Testis (tissue), 3 donors: ENCODE measurements around the gene WRAP73. TPM values are rescaled to one million over a fixed set of nuclear protein-coding genes. Genes with fewer than 3 reads are reported as not detected.

ENCODE experiments used
- DNase-seq: peaks from one replicate; pipeline ENCODE4 v3.0.0-alpha.2; 2019
- H3K27ac ChIP-seq, 2 donors: fragments of 200-600 bp; sonication (generic); one replicate each; pipeline ENCODE4 v1.5.1; 2019
- H3K27me3 ChIP-seq: fragments of 200-600 bp; sonication (generic); one replicate; pipeline ENCODE4 v1.5.1; 2019
- H3K36me3 ChIP-seq: fragments of 200-600 bp; sonication (generic); one replicate; pipeline ENCODE4 v1.5.1; 2017; ENCODE audit warnings: low read depth; ENCODE audit errors: missing control alignments
- H3K4me1 ChIP-seq: fragments of 200-600 bp; sonication (generic); one replicate; pipeline ENCODE4 v1.5.1; 2019
- H3K4me3 ChIP-seq, 2 donors: fragments of 200-600 bp; sonication (generic); one replicate each; pipeline ENCODE4 v1.5.1; 2017 to 2019
- H3K9me3 ChIP-seq: fragments of 200-600 bp; sonication (generic); one replicate; pipeline ENCODE4 v1.5.1; 2017
- CTCF ChIP-seq, 3 experiments: fragments of 450-650 bp in 2 of 3; fragments of 200-600 bp in 1 of 3; sonication (generic) in 1 of 3; IDR thresholded peaks; one replicate each; pipeline ENCODE4 v1.5.1; 2016 to 2019; ENCODE audit warnings: antibody characterized with exemption in 3 of 3, mild to moderate bottlenecking in 2 of 3, moderate library complexity in 1 of 3
- POLR2A ChIP-seq: fragments of 450-650 bp; IDR thresholded peaks from one replicate; pipeline ENCODE4 v1.6.1; 2017; ENCODE audit warnings: antibody characterized with exemption, mild to moderate bottlenecking, moderate library complexity
- WGBS, 2 donors: methylation state at CpG; one replicate each; pipeline ENCODE4 v1.1.5; 2018; 5-methylcytosine and 5-hydroxymethylcytosine counted together
- intact Hi-C: fragments of 100-400 bp; cut with DNase I; formaldehyde crosslinking; loops from one replicate; pipeline ENCODE4 v1.15.1; 2023; ENCODE audit warnings: low total_unique reads
- polyA plus RNA-seq: library from polyadenylated mRNA; stranded (reverse); fragments of 350-450 nt; fragmentation: Illumina TruSeq; extraction: RNeasy Lipid Tissue Mini Kit (QIAGEN cat#74804); gene quantifications from one replicate; pipeline ENCODE4 v1.2.3, GENCODE V29; 2014; ENCODE audit warnings: low read depth, low replicate concordance; ENCODE audit not compliant: insufficient read depth
- total RNA-seq, 2 donors: library from RNA; depleted of rRNA; stranded (reverse); fragments of >200 nt; gene quantifications; one replicate each; pipeline ENCODE4 v1.2.3, GENCODE V29; 2016

WRAP73 gene
- total and polyA plus RNA-seq, 3 donors from 2014 or later = 26.1 to 34.2 (median 32.5) TPM

- no peaks in the 10 kb centered on the region for H3K4me1 ChIP-seq
- DNase-seq = no peak
- H3K4me3 ChIP-seq = no peak overlapping the region
- no peaks in the 10 kb centered on the region for H3K9me3 ChIP-seq
- no peak for TF ChIP-seq POLR2A
- no peak for TF ChIP-seq CTCF (IDR thresholded peaks at IDR 0.05)
- intact Hi-C loops = no loop called here
- WGBS, 2 donors = 80 to 87% methylated on average over 17 to 22 of the region's 22 CpGs
- no peak overlapping the region for H3K27ac ChIP-seq
- no peaks in the 10 kb centered on the region for H3K36me3 ChIP-seq
- no peaks in the 10 kb centered on the region for H3K27me3 ChIP-seq
Observed at GRCh38 chr1:3676581-3677470, 26.9 kb upstream of the WRAP73 start.

GRCh38 chr1:3675436-3675835 is 25.5 kb upstream of the WRAP73 start:
- intact Hi-C loops = no loop called here
- no peak for DNase-seq
- 87 to 90% methylated on average over 6 to 11 of the region's 11 CpGs for WGBS, 2 donors
- Histone ChIP-seq H3K4me3 (no peak overlapping the region), H3K27ac (no peak overlapping the region), H3K9me3 (no peaks in the 10 kb centered on the region), H3K36me3 (no peaks in the 10 kb centered on the region), H3K27me3 (no peaks in the 10 kb centered on the region), H3K4me1 (no peaks in the 10 kb centered on the region)
- TF ChIP-seq CTCF (IDR thresholded peaks at IDR 0.05) = no peak
- TF ChIP-seq POLR2A = no peak

GRCh38 chr1:3674100-3675094 is 24.5 kb upstream of the WRAP73 start:
- WGBS, 2 donors = 73 to 81% methylated on average over 6 to 30 of the region's 30 CpGs
- Histone ChIP-seq H3K9me3 (no peaks in the 10 kb centered on the region), H3K36me3 (no peaks in the 10 kb centered on the region), H3K27me3 (no peaks in the 10 kb centered on the region), H3K4me1 (no peaks in the 10 kb centered on the region), H3K4me3 (no peak overlapping the region), H3K27ac (no peak overlapping the region)
- no peak for DNase-seq
- intact Hi-C loops = no loop called here
- no peak for TF ChIP-seq CTCF (IDR thresholded peaks at IDR 0.05)
- no peak for TF ChIP-seq POLR2A

- no peaks in the 10 kb centered on the region for H3K36me3 ChIP-seq
- H3K27ac ChIP-seq = no peak overlapping the region
- TF ChIP-seq CTCF (IDR thresholded peaks at IDR 0.05) (no peak), POLR2A (no peak)
- 90 to 92% methylated on average over 20 to 25 of the region's 25 CpGs for WGBS, 2 donors
- intact Hi-C loops = no loop called here
- no peaks in the 10 kb centered on the region for H3K9me3 ChIP-seq
- H3K4me3 ChIP-seq = no peak overlapping the region
- no peaks in the 10 kb centered on the region for H3K27me3 ChIP-seq
- DNase-seq = no peak
- no peaks in the 10 kb centered on the region for H3K4me1 ChIP-seq
Observed at GRCh38 chr1:3673381-3674099, 23.6 kb upstream of the WRAP73 start.
